ENCODE results near the gene VPS8.

- TF ChIP-seq CTCF (IDR thresholded peaks at IDR 0.05) = no peak
- no peak for TF ChIP-seq POLR2A (IDR thresholded peaks at IDR 0.05)
Measured at GRCh38 chr3:184800349-184800930, 11.5 kb upstream of the VPS8 start.

All from esophagus squamous epithelium (tissue), 4 donors.